Astrocyte of the spinal cord (primary cell): ENCODE data around the gene HMGN1.
"Not testable (repeated sequence)": the region's sequence is repeated elsewhere in the genome, so short reads cannot be mapped to it uniquely, and the experiment has no call there.

Source experiments
- DNase-seq: peaks from one replicate; pipeline ENCODE4 v3.0.0; 2011; ENCODE audit warnings: low read depth, low spot score
- H3K4me3 ChIP-seq: 2 replicates; pipeline ENCODE4 v1.5.1; 2011; ENCODE audit warnings: low read depth, mild to moderate bottlenecking, low read length, moderate library complexity
- CTCF ChIP-seq: IDR thresholded peaks from 2 replicates; pipeline ENCODE4 v1.5.1; 2012; ENCODE audit warnings: low read depth, mild to moderate bottlenecking, low read length, inconsistent platforms
- in situ Hi-C: cut with HindIII; loops from 2 replicates; pipeline ENCODE4 v1.10.0; 2017; ENCODE audit warnings: low sequenced_read_pairs

HMGN1 gene

GRCh38 chr21:39387461-39388037, 38.7 kb upstream of the HMGN1 start:
- in situ Hi-C loops = no loop called here
- peak overlapping the region; percentile 41 for H3K4me3 ChIP-seq
- no peak for TF ChIP-seq CTCF
- peak; percentile 73 for DNase-seq

- no peak for DNase-seq
- TF ChIP-seq CTCF = no peak
- in situ Hi-C loops = no loop called here
- no peak overlapping the region for H3K4me3 ChIP-seq
Observed at GRCh38 chr21:39386899-39387298, 38.0 kb upstream of the HMGN1 start.

GRCh38 chr21:39386194-39386593, 37.3 kb upstream of the HMGN1 start:
- in situ Hi-C loops = no loop called here
- peak overlapping the region; percentile 14 for H3K4me3 ChIP-seq
- peak; percentile 5 for DNase-seq
- TF ChIP-seq CTCF = no peak

GRCh38 chr21:39385299-39386145, 36.6 kb upstream of the HMGN1 start:
- TF ChIP-seq CTCF = no peak
- in situ Hi-C loops = no loop called here
- H3K4me3 ChIP-seq = peak overlapping the region; percentile 27
- DNase-seq = peak; percentile 80

GRCh38 chr21:39384674-39385298, 35.9 kb upstream of the HMGN1 start:
- no peak for TF ChIP-seq CTCF
- DNase-seq = peak; percentile 37
- in situ Hi-C loops = no loop called here
- H3K4me3 ChIP-seq = no peak overlapping the region

GRCh38 chr21:39382096-39382495, 33.2 kb upstream of the HMGN1 start:
- H3K4me3 ChIP-seq, DNase-seq, in situ Hi-C loops: not testable (repeated sequence)

GRCh38 chr21:39381009-39381408, 32.1 kb upstream of the HMGN1 start:
- DNase-seq = no peak
- peak overlapping the region; percentile 85 for H3K4me3 ChIP-seq
- TF ChIP-seq CTCF = no peak
- in situ Hi-C loops = no loop called here
